ENCODE results near the gene NOP9. TPM values are rescaled to one million over a fixed set of nuclear protein-coding genes. Genes with fewer than 3 reads are reported as not detected.

NOP9 gene
- total RNA-seq, 1 experiment from 2014 or later, result 39.4 TPM

DNA sequence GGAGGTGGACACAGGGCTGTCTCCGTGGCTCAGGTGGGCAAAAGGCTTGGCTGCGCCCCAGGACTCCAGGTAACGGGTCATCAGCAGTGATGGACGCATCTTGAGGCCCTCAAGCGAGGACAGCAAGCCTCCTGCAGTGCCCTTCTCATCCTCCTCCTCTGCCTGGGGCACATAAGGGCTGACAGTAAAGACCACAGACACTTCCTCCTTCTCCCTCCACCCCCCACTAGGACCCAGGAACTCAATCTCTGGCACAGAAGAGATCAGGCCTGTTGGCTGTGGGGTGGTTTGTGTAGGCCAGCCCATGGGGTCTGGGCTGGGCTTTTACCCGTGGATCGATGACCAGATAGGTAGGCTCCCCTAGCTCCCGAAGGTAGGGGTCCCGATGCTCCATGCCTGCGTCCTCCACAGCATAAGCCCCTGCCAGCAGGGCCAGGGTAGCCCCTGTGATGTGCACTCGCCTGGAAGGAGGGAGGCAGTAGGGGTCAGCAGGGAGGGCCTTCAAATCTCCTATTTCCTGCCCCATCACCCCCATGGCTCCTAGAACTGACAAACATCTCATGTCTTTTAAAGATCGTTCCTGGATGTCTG lies 29.5 kb downstream of the NOP9 start:
- no peaks in the 10 kb centered on the region for H4K20me1 ChIP-seq (ENCODE audit: insufficient read depth)
- H3K9me3 ChIP-seq (ENCODE audit: control insufficient read depth in 1 of 2, insufficient read depth in 1 of 2, low read depth in 1 of 2, low read length in 2 of 2), result no peaks in the 10 kb centered on the region
- no TSS peak for BruUV-seq (replicated peaks)
- no peaks in the 10 kb centered on the region for H3K79me2 ChIP-seq (ENCODE audit: insufficient read depth, low read length)
- H3K27me3 ChIP-seq (ENCODE audit: insufficient read depth, low read length), result no peaks in the 10 kb centered on the region
- DNase-seq (ENCODE audit: low read depth, low spot score), result no peak
- H3K9ac ChIP-seq (ENCODE audit: low read length), result no peak overlapping the region
- no peak for TF ChIP-seq TCF7L2 (IDR thresholded peaks at IDR 0.05; ENCODE audit: borderline replicate concordance, extremely low read depth, insufficient read depth, insufficient read length)
- TF ChIP-seq CEBPB (IDR thresholded peaks at IDR 0.05; ENCODE audit: low read depth), result no peak
- TF ChIP-seq, protein P1, sequence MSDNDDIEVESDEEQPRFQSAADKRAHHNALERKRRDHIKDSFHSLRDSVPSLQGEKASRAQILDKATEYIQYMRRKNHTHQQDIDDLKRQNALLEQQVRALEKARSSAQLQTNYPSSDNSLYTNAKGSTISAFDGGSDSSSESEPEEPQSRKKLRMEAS (IDR thresholded peaks at IDR 0.05), result no peak
- no peak for TF ChIP-seq CBX3 (IDR thresholded peaks at IDR 0.05; ENCODE audit: low read depth)
- TF ChIP-seq, protein P2, sequence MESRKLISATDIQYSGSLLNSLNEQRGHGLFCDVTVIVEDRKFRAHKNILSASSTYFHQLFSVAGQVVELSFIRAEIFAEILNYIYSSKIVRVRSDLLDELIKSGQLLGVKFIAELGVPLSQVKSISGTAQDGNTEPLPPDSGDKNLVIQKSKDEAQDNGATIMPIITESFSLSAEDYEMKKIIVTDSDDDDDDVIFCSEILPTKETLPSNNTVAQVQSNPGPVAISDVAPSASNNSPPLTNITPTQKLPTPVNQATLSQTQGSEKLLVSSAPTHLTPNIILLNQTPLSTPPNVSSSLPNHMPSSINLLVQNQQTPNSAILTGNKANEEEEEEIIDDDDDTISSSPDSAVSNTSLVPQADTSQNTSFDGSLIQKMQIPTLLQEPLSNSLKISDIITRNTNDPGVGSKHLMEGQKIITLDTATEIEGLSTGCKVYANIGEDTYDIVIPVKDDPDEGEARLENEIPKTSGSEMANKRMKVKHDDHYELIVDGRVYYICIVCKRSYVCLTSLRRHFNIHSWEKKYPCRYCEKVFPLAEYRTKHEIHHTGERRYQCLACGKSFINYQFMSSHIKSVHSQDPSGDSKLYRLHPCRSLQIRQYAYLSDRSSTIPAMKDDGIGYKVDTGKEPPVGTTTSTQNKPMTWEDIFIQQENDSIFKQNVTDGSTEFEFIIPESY (IDR thresholded peaks at IDR 0.05; ENCODE audit: extremely low read depth, insufficient replicate concordance, low read length), result no peak
- no peak for TF ChIP-seq RAD21 (IDR thresholded peaks at IDR 0.05; ENCODE audit: low read depth)
- TF ChIP-seq SRF (IDR thresholded peaks at IDR 0.05; ENCODE audit: low read depth), result no peak
- TF ChIP-seq EZH2phosphoT487 (IDR thresholded peaks at IDR 0.05; ENCODE audit: borderline replicate concordance), result no peak
- TF ChIP-seq EZH2 (IDR thresholded peaks at IDR 0.05), result no peak
- no peak for TF ChIP-seq YY1 (IDR thresholded peaks at IDR 0.05; ENCODE audit: extremely low read depth, insufficient replicate concordance, low read depth, low read length)
- no peak for TF ChIP-seq POLR2A (IDR thresholded peaks at IDR 0.05; ENCODE audit: borderline replicate concordance, extremely low read depth, insufficient read depth, insufficient read length)
- TF ChIP-seq CTCF (IDR thresholded peaks at IDR 0.05 in 2 of 3, conservative IDR thresholded peaks at IDR 0.05 in 1 of 3; ENCODE audit: borderline replicate concordance in 1 of 3, insufficient read depth in 1 of 3, low read depth in 2 of 3, low read length in 2 of 3), result no peak
- no peak for TF ChIP-seq EGR1 (IDR thresholded peaks at IDR 0.05; ENCODE audit: low read depth)
- TF ChIP-seq SIN3A (IDR thresholded peaks at IDR 0.05; ENCODE audit: low read depth), result no peak
- TF ChIP-seq, protein P3, sequence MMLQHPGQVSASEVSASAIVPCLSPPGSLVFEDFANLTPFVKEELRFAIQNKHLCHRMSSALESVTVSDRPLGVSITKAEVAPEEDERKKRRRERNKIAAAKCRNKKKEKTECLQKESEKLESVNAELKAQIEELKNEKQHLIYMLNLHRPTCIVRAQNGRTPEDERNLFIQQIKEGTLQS (IDR thresholded peaks at IDR 0.05), result no peak
- no peak for TF ChIP-seq FOSL1 (IDR thresholded peaks at IDR 0.05; ENCODE audit: low read depth)
- no peak for TF ChIP-seq SP1 (IDR thresholded peaks at IDR 0.05; ENCODE audit: low read depth)
- TF ChIP-seq JUND (IDR thresholded peaks at IDR 0.05), result no peak
- no peak for TF ChIP-seq ELF1 (IDR thresholded peaks at IDR 0.05; ENCODE audit: borderline replicate concordance, low read depth)
- no peak for TF ChIP-seq ZFX (IDR thresholded peaks at IDR 0.05)
- H3K36me3 ChIP-seq (ENCODE audit: control insufficient read depth in 1 of 2, insufficient read depth in 2 of 2, low read length in 2 of 2), result no peaks in the 10 kb centered on the region
- no peak overlapping the region for H3K4me2 ChIP-seq (ENCODE audit: low read length)
- no peak overlapping the region for H2AFZ ChIP-seq (ENCODE audit: low read depth, low read length, poor library complexity, severe bottlenecking)
- no peak for ATAC-seq
- peaks cover 4 to 10% of the 10 kb centered on the region in 2 experiments for H3K4me1 ChIP-seq (ENCODE audit: control insufficient read depth in 1 of 2, insufficient read depth in 2 of 2, low read length in 2 of 2)
- H3K27ac ChIP-seq (ENCODE audit: low read depth, low read length), result no peak overlapping the region
- ChIA-PET RAD21 (ENCODE audit: low non-redundant PET in 1 of 2, low total read pairs in 2 of 2, uncharacterized antibody in 2 of 2, unreplicated experiment in 2 of 2) (interaction anchor here in 1 of 2 experiments (0.8 kb wide), 1 partner anchor 103 kb away, joined by 3 read pairs; no protein-coding TSS in a partner anchor), POLR2A (interaction anchor here (1.1 kb wide), 1 partner anchor 103 kb away, joined by 4 read pairs; no protein-coding TSS in a partner anchor), CTCF (interaction anchor here (1.4 to 2.9 kb wide), 2 partner anchors 102 to 107 kb away, joined by 9 to 17 read pairs; no protein-coding TSS in a partner anchor)
- intact Hi-C loops (cut with micrococcal nuclease), result no loop called here
- no peak overlapping the region for H3K4me3 ChIP-seq (replicated peaks in 1 of 2; ENCODE audit: low read depth in 1 of 2, low read length in 2 of 2)
- H3K9me2 ChIP-seq (ENCODE audit: insufficient read depth), result no peaks in the 10 kb centered on the region
